GM20000 (cell line): ENCODE data around the gene SLC15A4.

ENCODE experiments used
- DNase-seq: peaks from one replicate; pipeline ENCODE4 v3.0.0; 2012; ENCODE audit warnings: low spot score
- CTCF ChIP-seq: IDR thresholded peaks from 2 replicates; pipeline ENCODE4 v1.5.1; 2012; ENCODE audit warnings: mild to moderate bottlenecking, control low read depth; ENCODE audit errors: extremely low read depth, missing control alignments

SLC15A4 gene

GRCh38 chr12:128790653-128791373 is 32.9 kb downstream of the SLC15A4 start:
- no peak for TF ChIP-seq CTCF
- no peak for DNase-seq

- TF ChIP-seq CTCF: no peak
- no peak for DNase-seq
These were observed 33.5 kb downstream of the SLC15A4 start for GRCh38 chr12:128790221-128790620.

GRCh38 chr12:128789356-128789929 is 34.3 kb downstream of the SLC15A4 start:
- DNase-seq: no peak
- no peak for TF ChIP-seq CTCF

- no peak for TF ChIP-seq CTCF
- no peak for DNase-seq
These were observed 35.9 kb downstream of the SLC15A4 start for GRCh38 chr12:128787827-128788226.

GRCh38 chr12:128786741-128787391 is 36.9 kb downstream of the SLC15A4 start:
- DNase-seq: no peak
- no peak for TF ChIP-seq CTCF

- DNase-seq: no peak
- TF ChIP-seq CTCF: no peak
These were observed 39.6 kb downstream of the SLC15A4 start for GRCh38 chr12:128784030-128784760.
